Esophagus (tissue), 2 donors: Measurements from ENCODE around the gene MPZ. TPM values are rescaled to one million over a fixed set of nuclear protein-coding genes. Genes with fewer than 3 reads are reported as not detected.
"Not testable (repeated sequence)": the region's sequence is repeated elsewhere in the genome, so short reads cannot be mapped to it uniquely, and the experiment has no call there.

Experiments used
- H3K27ac ChIP-seq, 2 donors: one replicate each; pipeline ENCODE4 v1.5.1; 2013; ENCODE audit warnings: low read depth in 2 of 2, mild to moderate bottlenecking in 2 of 2, inconsistent platforms in 1 of 2, low read length in 1 of 2, moderate library complexity in 1 of 2
- H3K27me3 ChIP-seq, 2 donors: one replicate each; pipeline ENCODE4 v1.6.1; 2013; ENCODE audit warnings: low read length in 2 of 2, control low read depth in 1 of 2, mild to moderate bottlenecking in 1 of 2; ENCODE audit not compliant: insufficient read depth in 2 of 2, control insufficient read depth in 1 of 2
- H3K36me3 ChIP-seq, 2 donors: one replicate each; pipeline ENCODE4 v1.6.1; 2013; ENCODE audit warnings: low read length in 1 of 2; ENCODE audit not compliant: control insufficient read depth in 2 of 2, insufficient read depth in 2 of 2
- H3K4me1 ChIP-seq, 2 donors: one replicate each; pipeline ENCODE4 v1.6.1; 2013; ENCODE audit warnings: low read length in 1 of 2; ENCODE audit not compliant: control insufficient read depth in 2 of 2, insufficient read depth in 2 of 2
- H3K4me3 ChIP-seq, 2 donors: one replicate each; pipeline ENCODE4 v1.5.1; 2013; ENCODE audit warnings: low read length in 2 of 2, mild to moderate bottlenecking in 2 of 2, low read depth in 1 of 2, moderate library complexity in 1 of 2
- H3K9me3 ChIP-seq, 2 donors: one replicate each; pipeline ENCODE4 v1.6.1; 2013; ENCODE audit warnings: mild to moderate bottlenecking in 2 of 2, low read depth in 1 of 2, low read length in 1 of 2, moderate library complexity in 1 of 2; ENCODE audit not compliant: control insufficient read depth in 2 of 2, insufficient read depth in 1 of 2
- WGBS, 2 donors: extraction: QIAGEN DNeasy Blood & Tissue Kit; methylation state at CpG; one replicate each; pipeline ENCODE4 v1.1.7; 2013; 5-methylcytosine and 5-hydroxymethylcytosine counted together
- polyA plus RNA-seq, 2 donors: library from polyadenylated mRNA; stranded (reverse); fragments of 200-250 nt; gene quantifications; one replicate each; pipeline ENCODE4 v1.2.3, GENCODE V29; 2013
- donor health status: healthy with polysubstance abuse.
- donor health status: Bipolar disorder and iron deficiency.

Gene MPZ
- polyA plus RNA-seq, 2 donors, result 1.4 to 1.6 TPM

- H3K27me3 ChIP-seq, result no peaks in the 10 kb centered on the region
- no peak overlapping the region for H3K27ac ChIP-seq
- no peaks in the 10 kb centered on the region for H3K9me3 ChIP-seq
- peaks cover 0 to 3% of the 10 kb centered on the region in 2 donors for H3K36me3 ChIP-seq
- WGBS, 2 donors, result 81 to 82% methylated on average over 4 of the region's 4 CpGs
- H3K4me1 ChIP-seq, result no peaks in the 10 kb centered on the region
- H3K4me3 ChIP-seq, result no peak overlapping the region
These were observed 14.3 kb upstream of the MPZ start for GRCh38 chr1:161324020-161324419.

GRCh38 chr1:161315841-161316674, 6.3 kb upstream of the MPZ start:
- not testable (repeated sequence) for H3K27me3 ChIP-seq, H3K9me3 ChIP-seq, H3K4me1 ChIP-seq, H3K36me3 ChIP-seq, H3K27ac ChIP-seq, H3K4me3 ChIP-seq
- 75 to 76% methylated on average over 17 of the region's 17 CpGs for WGBS, 2 donors

GRCh38 chr1:161314201-161314981, 4.6 kb upstream of the MPZ start, which contains the start of gene SDHC:
Gene SDHC (plus strand): TSS chr1:161314381. CDS start chr1:161314406, 25 bp downstream.
- peaks cover 0 to 2% of the 10 kb centered on the region in 2 donors for H3K4me1 ChIP-seq
- H3K9me3 ChIP-seq, result no peaks in the 10 kb centered on the region
- H3K27ac ChIP-seq, result peak within 1 kb of the TSS; percentile 91
- no peaks in the 10 kb centered on the region for H3K36me3 ChIP-seq
- 1% methylated on average over 45 of the region's 45 CpGs for WGBS, 2 donors
- peak within 1 kb of the TSS; percentile 73 to 81 for H3K4me3 ChIP-seq
- H3K27me3 ChIP-seq, result no peaks in the 10 kb centered on the region

- Histone ChIP-seq H3K9me3 (no peaks in the 10 kb centered on the region), H3K27me3 (no peaks in the 10 kb centered on the region), H3K4me1 (peaks cover 0 to 2% of the 10 kb centered on the region in 2 donors), H3K36me3 (no peaks in the 10 kb centered on the region), H3K27ac (peak overlapping the region; percentile 91), H3K4me3 (peak overlapping the region; percentile 73 to 81)
- 31 to 35% methylated on average over 28 of the region's 28 CpGs for WGBS, 2 donors
These were observed 3.9 kb upstream of the MPZ start for GRCh38 chr1:161313554-161314200.

- Histone ChIP-seq H3K9me3 (no peaks in the 10 kb centered on the region), H3K27ac (no peak overlapping the region), H3K36me3 (no peaks in the 10 kb centered on the region), H3K27me3 (no peaks in the 10 kb centered on the region), H3K4me3 (no peak overlapping the region), H3K4me1 (peaks cover 0 to 2% of the 10 kb centered on the region in 2 donors)
- WGBS, 2 donors, result 91 to 93% methylated on average over 4 of the region's 4 CpGs
These were observed 1.9 kb upstream of the MPZ start for GRCh38 chr1:161311595-161312181.

- H3K36me3 ChIP-seq, result no peaks in the 10 kb centered on the region
- H3K9me3 ChIP-seq, result no peaks in the 10 kb centered on the region
- H3K27ac ChIP-seq, result no peak overlapping the region
- H3K4me3 ChIP-seq, result no peak overlapping the region
- peaks cover 3 to 9% of the 10 kb centered on the region in 2 donors for H3K4me1 ChIP-seq
- 51% methylated on average over 2 of the region's 2 CpGs for WGBS, 2 donors
- no peaks in the 10 kb centered on the region for H3K27me3 ChIP-seq
These were observed 1.7 kb downstream of the MPZ start for GRCh38 chr1:161307892-161308638.

- no peak overlapping the region for H3K27ac ChIP-seq
- H3K27me3 ChIP-seq, result no peaks in the 10 kb centered on the region
- 85% methylated on average over 7 of the region's 7 CpGs for WGBS, 2 donors
- H3K4me3 ChIP-seq, result no peak overlapping the region
- H3K9me3 ChIP-seq, result no peaks in the 10 kb centered on the region
- no peaks in the 10 kb centered on the region for H3K36me3 ChIP-seq
- peaks cover 3 to 9% of the 10 kb centered on the region in 2 donors for H3K4me1 ChIP-seq
These were observed 2.5 kb downstream of the MPZ start for GRCh38 chr1:161307230-161307768.

GRCh38 chr1:161305867-161306519, 3.8 kb downstream of the MPZ start:
- Histone ChIP-seq H3K4me3 (peak overlapping the region; percentile 70 to 89), H3K27ac (peak overlapping the region; percentile 13 to 61), H3K4me1 (peaks cover 3 to 9% of the 10 kb centered on the region in 2 donors), H3K9me3 (no peaks in the 10 kb centered on the region), H3K36me3 (no peaks in the 10 kb centered on the region), H3K27me3 (no peaks in the 10 kb centered on the region)
- 1 to 3% methylated on average over 30 to 31 of the region's 31 CpGs for WGBS, 2 donors
